OCI-LY1 (cell line): ENCODE data around the gene AHSA1.

ENCODE experiments used
- H2AFZ ChIP-seq: fragments of 200-600 bp; sonication (generic), shearing (Covaris generic); 2 replicates; pipeline ENCODE4 v1.6.0; 2014; ENCODE audit warnings: antibody characterized with exemption, mild to moderate bottlenecking, low read length
- H3F3A ChIP-seq: fragments of 200-600 bp; sonication (generic), shearing (Covaris generic); 2 replicates; pipeline ENCODE4 v1.6.0; 2014; ENCODE audit warnings: mild to moderate bottlenecking, antibody characterized with exemption, low read length, moderate library complexity; ENCODE audit not compliant: insufficient read depth
- H3K27ac ChIP-seq: fragments of 200-600 bp; sonication (generic); 2 replicates; pipeline ENCODE4 v1.5.1; 2014; ENCODE audit warnings: low read length, mixed run types, mild to moderate bottlenecking, low read depth; ENCODE audit not compliant: poor library complexity, severe bottlenecking
- H3K27me3 ChIP-seq: fragments of 200-600 bp; sonication (generic); 2 replicates; pipeline ENCODE4 v1.6.0; 2014; ENCODE audit warnings: antibody characterized with exemption, mild to moderate bottlenecking, low read length, moderate library complexity; ENCODE audit not compliant: insufficient read depth
- H3K36me3 ChIP-seq: fragments of 200-600 bp; sonication (generic); 2 replicates; pipeline ENCODE4 v1.6.1; 2014; ENCODE audit warnings: mild to moderate bottlenecking, antibody characterized with exemption, low read length, moderate library complexity, mixed read lengths; ENCODE audit not compliant: insufficient read depth
- H3K4me1 ChIP-seq: fragments of 200-600 bp; sonication (generic); 2 replicates; pipeline ENCODE4 v1.5.1; 2014; ENCODE audit warnings: mild to moderate bottlenecking, low read length, moderate library complexity; ENCODE audit not compliant: insufficient read depth, severe bottlenecking
- H3K4me2 ChIP-seq: fragments of 200-600 bp; sonication (generic), shearing (Covaris generic); 2 replicates; pipeline ENCODE4 v1.6.1; 2014; ENCODE audit warnings: low read length
- H3K4me3 ChIP-seq: fragments of 200-600 bp; sonication (generic); 2 replicates; pipeline ENCODE4 v1.5.1; 2014; ENCODE audit warnings: low read length, low read depth, mild to moderate bottlenecking, mixed read lengths; ENCODE audit not compliant: poor library complexity, severe bottlenecking
- H3K79me2 ChIP-seq: fragments of 200-600 bp; shearing (Covaris generic); 2 replicates; pipeline ENCODE4 v1.6.1; 2016; ENCODE audit warnings: mixed run types, low read length, mixed read lengths; ENCODE audit not compliant: insufficient read depth
- H3K9ac ChIP-seq: fragments of 200-600 bp; sonication (generic), shearing (Covaris generic); 2 replicates; pipeline ENCODE4 v1.6.1; 2014; ENCODE audit warnings: mild to moderate bottlenecking, low read length, mixed read lengths
- H3K9me2 ChIP-seq: fragments of 200-600 bp; sonication (generic), shearing (Covaris generic); 2 replicates; pipeline ENCODE4 v1.6.1; 2014; ENCODE audit warnings: low read depth, mild to moderate bottlenecking, low read length, mixed read lengths
- H3K9me3 ChIP-seq: fragments of 200-600 bp; shearing (Covaris generic); 2 replicates; pipeline ENCODE4 v1.6.1; 2014; ENCODE audit warnings: low read length, mixed read lengths
- H4K20me1 ChIP-seq: fragments of 200-600 bp; sonication (generic), shearing (Covaris generic); 2 replicates; pipeline ENCODE4 v1.6.0; 2016; ENCODE audit warnings: mild to moderate bottlenecking, low read length; ENCODE audit not compliant: insufficient read depth
- CTCF ChIP-seq: fragments of 200-600 bp; sonication (generic), shearing (Covaris generic); IDR thresholded peaks from 2 replicates; pipeline ENCODE4 v1.5.1; 2017; ENCODE audit warnings: mild to moderate bottlenecking, antibody characterized with exemption, low read length, moderate library complexity, mixed read lengths
- EZH2 ChIP-seq: fragments of 200-600 bp; sonication (generic), shearing (Covaris generic); IDR thresholded peaks from 2 replicates; pipeline ENCODE4 v1.8.0; 2017; ENCODE audit warnings: borderline replicate concordance, mixed run types, mild to moderate bottlenecking, antibody characterized with exemption, low read length, moderate library complexity, mixed read lengths

AHSA1 gene

GRCh38 chr14:77478796-77479195 lies 20.9 kb downstream of the AHSA1 start:
- H3K27me3 ChIP-seq = no peaks in the 10 kb centered on the region
- H3K79me2 ChIP-seq = no peaks in the 10 kb centered on the region
- H3K9me2 ChIP-seq = no peaks in the 10 kb centered on the region
- no peak overlapping the region for H2AFZ ChIP-seq
- TF ChIP-seq EZH2 (no peak), CTCF (no peak)
- no peaks in the 10 kb centered on the region for H3F3A ChIP-seq
- no peak overlapping the region for H3K4me3 ChIP-seq
- H4K20me1 ChIP-seq = no peaks in the 10 kb centered on the region
- no peak overlapping the region for H3K27ac ChIP-seq
- no peaks in the 10 kb centered on the region for H3K36me3 ChIP-seq
- H3K9me3 ChIP-seq = no peaks in the 10 kb centered on the region
- no peak overlapping the region for H3K4me2 ChIP-seq
- no peak overlapping the region for H3K9ac ChIP-seq
- H3K4me1 ChIP-seq = no peaks in the 10 kb centered on the region

GRCh38 chr14:77482422-77482821 lies 24.5 kb downstream of the AHSA1 start:
- no peaks in the 10 kb centered on the region for H3K36me3 ChIP-seq
- H3K27ac ChIP-seq = no peak overlapping the region
- no peaks in the 10 kb centered on the region for H4K20me1 ChIP-seq
- no peak overlapping the region for H3K4me2 ChIP-seq
- no peaks in the 10 kb centered on the region for H3K9me2 ChIP-seq
- no peaks in the 10 kb centered on the region for H3K79me2 ChIP-seq
- H3F3A ChIP-seq = no peaks in the 10 kb centered on the region
- H3K4me3 ChIP-seq = no peak overlapping the region
- no peaks in the 10 kb centered on the region for H3K9me3 ChIP-seq
- H3K27me3 ChIP-seq = no peaks in the 10 kb centered on the region
- no peak overlapping the region for H2AFZ ChIP-seq
- H3K4me1 ChIP-seq = no peaks in the 10 kb centered on the region
- H3K9ac ChIP-seq = no peak overlapping the region
- TF ChIP-seq CTCF (no peak), EZH2 (no peak)

GRCh38 chr14:77485256-77485655 lies 27.4 kb downstream of the AHSA1 start:
- Histone ChIP-seq H3K4me1 (no peaks in the 10 kb centered on the region), H3K9ac (no peak overlapping the region), H3K27ac (no peak overlapping the region), H4K20me1 (no peaks in the 10 kb centered on the region), H3F3A (no peaks in the 10 kb centered on the region), H3K36me3 (no peaks in the 10 kb centered on the region), H3K79me2 (no peaks in the 10 kb centered on the region), H3K9me2 (no peaks in the 10 kb centered on the region), H2AFZ (no peak overlapping the region), H3K4me2 (no peak overlapping the region), H3K27me3 (no peaks in the 10 kb centered on the region), H3K4me3 (no peak overlapping the region), H3K9me3 (no peaks in the 10 kb centered on the region)
- TF ChIP-seq CTCF = no peak
- no peak for TF ChIP-seq EZH2
